Tibial nerve (tissue), 3 donors: ENCODE results near the gene KCTD13.

ENCODE experiments used
- CTCF ChIP-seq, 5 experiments: fragments of 200-600 bp in 3 of 5; fragments of 450-650 bp in 2 of 5; sonication (generic) in 3 of 5; IDR thresholded peaks; one replicate each; pipeline ENCODE4 v1.5.1; 2016 to 2019; ENCODE audit warnings: antibody characterized with exemption in 5 of 5, mild to moderate bottlenecking in 3 of 5, moderate library complexity in 2 of 5
- POLR2A ChIP-seq, 2 donors: fragments of 450-650 bp; IDR thresholded peaks; one replicate each; pipeline ENCODE4 v1.6.1; 2017; ENCODE audit warnings: antibody characterized with exemption in 2 of 2, mild to moderate bottlenecking in 2 of 2, moderate library complexity in 2 of 2

DNA sequence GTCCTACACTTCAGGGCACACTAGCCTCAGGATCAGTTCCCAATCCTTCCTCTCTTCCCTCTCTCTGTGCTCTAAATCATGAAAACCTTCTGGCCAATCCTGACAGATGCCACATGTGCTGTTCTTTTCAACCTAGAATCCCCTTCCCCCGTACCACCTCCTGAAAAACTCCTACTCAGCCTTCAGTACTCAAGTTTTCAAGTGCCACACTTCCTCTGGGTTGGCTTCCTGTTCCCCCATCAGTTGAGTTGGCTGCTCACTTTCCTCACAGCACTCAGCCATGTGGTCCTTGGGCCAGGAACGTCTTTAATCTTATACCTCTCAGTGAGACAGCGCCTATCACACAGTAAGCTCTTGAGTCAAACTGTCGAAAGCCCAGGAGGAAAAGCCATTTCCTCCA is 22.4 kb downstream of the KCTD13 start:
- TF ChIP-seq POLR2A (IDR thresholded peaks at IDR 0.05) (no peak), CTCF (IDR thresholded peaks at IDR 0.05) (no peak)
